Ishikawa (cell line): ENCODE data around the gene PDE11A.

Experiments
- CEBPB ChIP-seq: IDR thresholded peaks from 2 replicates; pipeline ENCODE4 v1.6.1; 2012
- CREB1 ChIP-seq: IDR thresholded peaks from 2 replicates; pipeline ENCODE4 v1.6.1; 2012; ENCODE audit warnings: low read depth
- EGR1 ChIP-seq: IDR thresholded peaks from 2 replicates; pipeline ENCODE4 v1.6.1; 2012
- EP300 ChIP-seq: IDR thresholded peaks from 2 replicates; pipeline ENCODE4 v1.6.1; 2012; ENCODE audit warnings: borderline replicate concordance
- FOXM1 ChIP-seq: IDR thresholded peaks from 2 replicates; pipeline ENCODE4 v1.6.1; 2012; ENCODE audit warnings: low read depth, borderline replicate concordance
- NFIC ChIP-seq: IDR thresholded peaks from 2 replicates; pipeline ENCODE4 v1.6.1; 2012
- RAD21 ChIP-seq: IDR thresholded peaks from 2 replicates; pipeline ENCODE4 v1.6.1; 2012; ENCODE audit warnings: low read depth
- TAF1 ChIP-seq: IDR thresholded peaks from 2 replicates; pipeline ENCODE4 v1.6.1; 2012; ENCODE audit warnings: low read depth, mild to moderate bottlenecking
- TCF12 ChIP-seq: IDR thresholded peaks from 2 replicates; pipeline ENCODE4 v1.6.1; 2012; ENCODE audit warnings: low read depth
- TEAD4 ChIP-seq: IDR thresholded peaks from 2 replicates; pipeline ENCODE4 v1.6.1; 2012
- USF1 ChIP-seq: IDR thresholded peaks from 2 replicates; pipeline ENCODE4 v1.6.1; 2012
- YY1 ChIP-seq: IDR thresholded peaks from 2 replicates; pipeline ENCODE4 v1.6.1; 2012; ENCODE audit warnings: low read depth
- TF ChIP-seq, protein P1 (sequence below): IDR thresholded peaks from 2 replicates; pipeline ENCODE4 v1.6.1; 2012
- TF ChIP-seq, protein P2 (sequence below): IDR thresholded peaks from 2 replicates; pipeline ENCODE4 v1.6.1; 2012; ENCODE audit warnings: low read depth, mild to moderate bottlenecking

DNA sequence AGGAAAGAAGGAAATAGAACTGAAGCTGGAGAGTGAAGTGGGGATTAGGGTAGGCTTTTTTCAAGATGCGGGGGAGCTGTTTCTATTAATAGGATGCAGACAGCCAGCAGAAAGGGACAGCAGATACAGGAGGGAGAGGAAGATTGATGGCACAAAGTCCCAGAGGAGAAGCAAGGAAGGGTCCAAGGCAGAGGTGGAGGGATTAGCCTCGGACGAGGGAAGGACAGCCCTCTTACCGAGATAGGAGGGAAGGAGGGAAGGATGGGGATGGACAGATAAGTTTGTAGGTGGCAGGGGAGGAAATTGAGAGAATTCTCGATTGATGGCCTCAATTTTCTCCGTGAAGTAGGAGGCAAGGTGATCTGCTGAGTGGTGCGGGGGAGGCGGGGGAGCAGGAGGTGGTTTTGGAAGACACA, 362.6 kb downstream of the PDE11A start:
- TF ChIP-seq EP300 (no peak), YY1 (no peak), CREB1 (no peak), FOXM1 (no peak), EGR1 (no peak), RAD21 (no peak), TEAD4 (no peak), TCF12 (no peak), USF1 (no peak), NFIC (no peak), TAF1 (no peak), CEBPB (no peak)
- TF ChIP-seq, protein P1, sequence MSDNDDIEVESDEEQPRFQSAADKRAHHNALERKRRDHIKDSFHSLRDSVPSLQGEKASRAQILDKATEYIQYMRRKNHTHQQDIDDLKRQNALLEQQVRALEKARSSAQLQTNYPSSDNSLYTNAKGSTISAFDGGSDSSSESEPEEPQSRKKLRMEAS, result no peak
- TF ChIP-seq, protein P2, sequence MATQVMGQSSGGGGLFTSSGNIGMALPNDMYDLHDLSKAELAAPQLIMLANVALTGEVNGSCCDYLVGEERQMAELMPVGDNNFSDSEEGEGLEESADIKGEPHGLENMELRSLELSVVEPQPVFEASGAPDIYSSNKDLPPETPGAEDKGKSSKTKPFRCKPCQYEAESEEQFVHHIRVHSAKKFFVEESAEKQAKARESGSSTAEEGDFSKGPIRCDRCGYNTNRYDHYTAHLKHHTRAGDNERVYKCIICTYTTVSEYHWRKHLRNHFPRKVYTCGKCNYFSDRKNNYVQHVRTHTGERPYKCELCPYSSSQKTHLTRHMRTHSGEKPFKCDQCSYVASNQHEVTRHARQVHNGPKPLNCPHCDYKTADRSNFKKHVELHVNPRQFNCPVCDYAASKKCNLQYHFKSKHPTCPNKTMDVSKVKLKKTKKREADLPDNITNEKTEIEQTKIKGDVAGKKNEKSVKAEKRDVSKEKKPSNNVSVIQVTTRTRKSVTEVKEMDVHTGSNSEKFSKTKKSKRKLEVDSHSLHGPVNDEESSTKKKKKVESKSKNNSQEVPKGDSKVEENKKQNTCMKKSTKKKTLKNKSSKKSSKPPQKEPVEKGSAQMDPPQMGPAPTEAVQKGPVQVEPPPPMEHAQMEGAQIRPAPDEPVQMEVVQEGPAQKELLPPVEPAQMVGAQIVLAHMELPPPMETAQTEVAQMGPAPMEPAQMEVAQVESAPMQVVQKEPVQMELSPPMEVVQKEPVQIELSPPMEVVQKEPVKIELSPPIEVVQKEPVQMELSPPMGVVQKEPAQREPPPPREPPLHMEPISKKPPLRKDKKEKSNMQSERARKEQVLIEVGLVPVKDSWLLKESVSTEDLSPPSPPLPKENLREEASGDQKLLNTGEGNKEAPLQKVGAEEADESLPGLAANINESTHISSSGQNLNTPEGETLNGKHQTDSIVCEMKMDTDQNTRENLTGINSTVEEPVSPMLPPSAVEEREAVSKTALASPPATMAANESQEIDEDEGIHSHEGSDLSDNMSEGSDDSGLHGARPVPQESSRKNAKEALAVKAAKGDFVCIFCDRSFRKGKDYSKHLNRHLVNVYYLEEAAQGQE, result no peak
